NT2/D1 (cell line): ENCODE data around the gene AFMID.

Experiments
- SUZ12 ChIP-seq: IDR thresholded peaks from 2 replicates; pipeline ENCODE4 v1.6.1; 2011; ENCODE audit not compliant: insufficient read length, insufficient read depth; ENCODE audit errors: extremely low read depth
- YY1 ChIP-seq: IDR thresholded peaks from 2 replicates; pipeline ENCODE4 v1.6.1; 2011; ENCODE audit not compliant: insufficient read length, insufficient read depth
- ZNF274 ChIP-seq: IDR thresholded peaks from 2 replicates; pipeline ENCODE4 v1.6.1; 2011; ENCODE audit warnings: mild to moderate bottlenecking, low read depth, low read length

GRCh38 chr17:78146471-78146869 is 40.7 kb upstream of the AFMID start:
- no peak for TF ChIP-seq YY1
- TF ChIP-seq ZNF274 = no peak
- TF ChIP-seq SUZ12 = no peak
